Measurements from ENCODE around the gene CDH12. TPM values are rescaled to one million over a fixed set of nuclear protein-coding genes. Genes with fewer than 3 reads are reported as not detected.

Gene CDH12
- total RNA-seq, 1 experiment from 2014 or later, result not detected

- H3K36me3 ChIP-seq (ENCODE audit: control insufficient read depth in 1 of 2, insufficient read depth in 2 of 2, low read length in 2 of 2), result no peaks in the 10 kb centered on the region
- no peak overlapping the region for H3K4me2 ChIP-seq (ENCODE audit: low read length)
- H3K4me3 ChIP-seq (replicated peaks in 1 of 2; ENCODE audit: low read depth in 1 of 2, low read length in 2 of 2), result no peak overlapping the region
- no peaks in the 10 kb centered on the region for H3K9me2 ChIP-seq (ENCODE audit: insufficient read depth)
- no peaks in the 10 kb centered on the region for H3K4me1 ChIP-seq (ENCODE audit: control insufficient read depth in 1 of 2, insufficient read depth in 2 of 2, low read length in 2 of 2)
- ChIA-PET CTCF (no interaction called here), POLR2A (no interaction called here), RAD21 (ENCODE audit: low non-redundant PET in 1 of 2, low total read pairs in 2 of 2, uncharacterized antibody in 2 of 2, unreplicated experiment in 2 of 2) (no interaction called here)
- DNase-seq (ENCODE audit: low read depth, low spot score) (no peak), ATAC-seq (no peak)
- H2AFZ ChIP-seq (ENCODE audit: low read depth, low read length, poor library complexity, severe bottlenecking), result no peak overlapping the region
- H3K27me3 ChIP-seq (ENCODE audit: insufficient read depth, low read length), result no peaks in the 10 kb centered on the region
- no peak overlapping the region for H3K9ac ChIP-seq (ENCODE audit: low read length)
- H3K9me3 ChIP-seq (ENCODE audit: control insufficient read depth in 1 of 2, insufficient read depth in 1 of 2, low read depth in 1 of 2, low read length in 2 of 2), result peaks cover 0 to 12% of the 10 kb centered on the region in 2 experiments; a peak in 2 of 4 replicates
- TF ChIP-seq, protein P1, sequence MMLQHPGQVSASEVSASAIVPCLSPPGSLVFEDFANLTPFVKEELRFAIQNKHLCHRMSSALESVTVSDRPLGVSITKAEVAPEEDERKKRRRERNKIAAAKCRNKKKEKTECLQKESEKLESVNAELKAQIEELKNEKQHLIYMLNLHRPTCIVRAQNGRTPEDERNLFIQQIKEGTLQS (IDR thresholded peaks at IDR 0.05), result no peak
- TF ChIP-seq ZNF274 (IDR thresholded peaks at IDR 0.05; ENCODE audit: low read depth, low read length) (no peak), SIN3A (IDR thresholded peaks at IDR 0.05; ENCODE audit: low read depth) (no peak), EGR1 (IDR thresholded peaks at IDR 0.05; ENCODE audit: low read depth) (no peak), POLR2AphosphoS5 (IDR thresholded peaks at IDR 0.05; ENCODE audit: low read depth, low read length) (no peak), JUND (IDR thresholded peaks at IDR 0.05) (no peak), FOSL1 (IDR thresholded peaks at IDR 0.05; ENCODE audit: low read depth) (no peak), YY1 (IDR thresholded peaks at IDR 0.05; ENCODE audit: extremely low read depth, insufficient replicate concordance, low read depth, low read length) (no peak)
- TF ChIP-seq, protein P2, sequence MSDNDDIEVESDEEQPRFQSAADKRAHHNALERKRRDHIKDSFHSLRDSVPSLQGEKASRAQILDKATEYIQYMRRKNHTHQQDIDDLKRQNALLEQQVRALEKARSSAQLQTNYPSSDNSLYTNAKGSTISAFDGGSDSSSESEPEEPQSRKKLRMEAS (IDR thresholded peaks at IDR 0.05), result no peak
- TF ChIP-seq, protein P3, sequence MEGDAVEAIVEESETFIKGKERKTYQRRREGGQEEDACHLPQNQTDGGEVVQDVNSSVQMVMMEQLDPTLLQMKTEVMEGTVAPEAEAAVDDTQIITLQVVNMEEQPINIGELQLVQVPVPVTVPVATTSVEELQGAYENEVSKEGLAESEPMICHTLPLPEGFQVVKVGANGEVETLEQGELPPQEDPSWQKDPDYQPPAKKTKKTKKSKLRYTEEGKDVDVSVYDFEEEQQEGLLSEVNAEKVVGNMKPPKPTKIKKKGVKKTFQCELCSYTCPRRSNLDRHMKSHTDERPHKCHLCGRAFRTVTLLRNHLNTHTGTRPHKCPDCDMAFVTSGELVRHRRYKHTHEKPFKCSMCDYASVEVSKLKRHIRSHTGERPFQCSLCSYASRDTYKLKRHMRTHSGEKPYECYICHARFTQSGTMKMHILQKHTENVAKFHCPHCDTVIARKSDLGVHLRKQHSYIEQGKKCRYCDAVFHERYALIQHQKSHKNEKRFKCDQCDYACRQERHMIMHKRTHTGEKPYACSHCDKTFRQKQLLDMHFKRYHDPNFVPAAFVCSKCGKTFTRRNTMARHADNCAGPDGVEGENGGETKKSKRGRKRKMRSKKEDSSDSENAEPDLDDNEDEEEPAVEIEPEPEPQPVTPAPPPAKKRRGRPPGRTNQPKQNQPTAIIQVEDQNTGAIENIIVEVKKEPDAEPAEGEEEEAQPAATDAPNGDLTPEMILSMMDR (IDR thresholded peaks at IDR 0.05 in 2 of 3, conservative IDR thresholded peaks at IDR 0.05 in 1 of 3; ENCODE audit: borderline replicate concordance in 1 of 3, insufficient read depth in 1 of 3, low read depth in 2 of 3, low read length in 2 of 3), result no peak
- no peaks in the 10 kb centered on the region for H3K79me2 ChIP-seq (ENCODE audit: insufficient read depth, low read length)
- no peak overlapping the region for H3K27ac ChIP-seq (ENCODE audit: low read depth, low read length)
- BruUV-seq (replicated peaks), result no TSS peak
- H4K20me1 ChIP-seq (ENCODE audit: insufficient read depth), result no peaks in the 10 kb centered on the region
- intact Hi-C loops (cut with micrococcal nuclease), result no loop called here
Measured at GRCh38 chr5:21826884-21827283, 1026.3 kb downstream of the CDH12 start.
